Measurements from ENCODE around the gene THOP1.
"Not testable (repeated sequence)": the region's sequence is repeated elsewhere in the genome, so short reads cannot be mapped to it uniquely, and the experiment has no call there.

The THOP1 gene

DNA sequence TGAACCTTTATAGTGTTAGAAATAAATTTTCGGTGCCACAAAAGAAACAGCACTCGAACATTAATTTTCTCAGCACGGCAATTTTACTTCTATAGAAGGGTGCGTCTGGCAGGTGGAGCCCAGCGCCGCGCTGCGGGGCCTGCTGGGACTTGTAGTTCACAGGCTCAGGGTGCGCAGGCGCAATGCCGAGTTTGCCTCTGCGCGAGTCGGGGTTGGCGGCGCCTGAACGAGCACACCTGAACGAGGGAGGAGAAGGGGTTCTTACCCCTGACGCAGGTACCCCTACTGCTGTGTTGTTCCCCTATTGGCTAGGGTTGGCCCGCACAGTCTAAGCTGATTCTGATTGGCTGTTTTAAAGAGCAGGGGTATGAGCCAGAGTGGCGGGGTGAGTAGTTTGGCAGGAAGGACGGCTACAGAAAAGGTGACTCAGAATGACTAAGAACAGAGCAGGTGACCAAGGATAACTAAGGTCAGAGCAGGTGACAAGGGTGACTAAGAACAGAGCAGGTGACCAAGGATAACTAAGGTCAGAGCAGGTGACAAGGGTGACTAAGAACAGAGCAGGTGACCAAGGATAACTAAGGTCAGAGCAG is 32.0 kb downstream of the THOP1 start:
- not testable (repeated sequence) for FAIRE-seq

DNA sequence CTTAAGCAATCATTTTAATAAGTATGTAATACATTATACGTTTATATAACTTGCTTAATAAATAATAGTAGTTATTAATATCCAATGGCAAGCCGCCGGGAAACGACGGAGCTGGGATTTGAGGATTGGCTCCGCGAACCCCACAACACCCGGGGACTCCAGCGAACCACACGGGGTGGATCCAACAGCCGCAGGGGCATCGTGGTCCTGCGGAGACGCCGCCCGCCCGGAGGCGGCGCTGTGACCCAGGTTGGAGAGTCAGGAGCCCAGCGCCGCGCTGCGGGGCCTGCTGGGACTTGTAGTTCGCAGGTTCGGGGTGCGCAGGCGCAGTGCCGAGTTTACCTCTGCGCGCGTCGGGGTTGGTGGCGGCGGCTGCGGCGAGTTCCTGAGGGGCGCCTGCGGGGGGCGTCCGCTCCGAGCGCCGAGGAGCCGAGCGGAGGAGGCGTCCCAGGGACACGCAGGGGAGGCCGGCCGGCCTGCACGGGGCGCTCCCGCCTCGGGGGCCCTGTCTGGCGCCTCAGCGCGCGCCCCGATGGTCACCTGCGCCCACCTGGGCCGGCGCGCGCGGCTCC is 34.3 kb downstream of the THOP1 start, which contains the start of gene ZNF554:
ZNF554 (plus strand) TSS at position 329 of the 572 bp plus-strand sequence; CDS start at position 533, 204 bp downstream.
- no peak for FAIRE-seq

DNA sequence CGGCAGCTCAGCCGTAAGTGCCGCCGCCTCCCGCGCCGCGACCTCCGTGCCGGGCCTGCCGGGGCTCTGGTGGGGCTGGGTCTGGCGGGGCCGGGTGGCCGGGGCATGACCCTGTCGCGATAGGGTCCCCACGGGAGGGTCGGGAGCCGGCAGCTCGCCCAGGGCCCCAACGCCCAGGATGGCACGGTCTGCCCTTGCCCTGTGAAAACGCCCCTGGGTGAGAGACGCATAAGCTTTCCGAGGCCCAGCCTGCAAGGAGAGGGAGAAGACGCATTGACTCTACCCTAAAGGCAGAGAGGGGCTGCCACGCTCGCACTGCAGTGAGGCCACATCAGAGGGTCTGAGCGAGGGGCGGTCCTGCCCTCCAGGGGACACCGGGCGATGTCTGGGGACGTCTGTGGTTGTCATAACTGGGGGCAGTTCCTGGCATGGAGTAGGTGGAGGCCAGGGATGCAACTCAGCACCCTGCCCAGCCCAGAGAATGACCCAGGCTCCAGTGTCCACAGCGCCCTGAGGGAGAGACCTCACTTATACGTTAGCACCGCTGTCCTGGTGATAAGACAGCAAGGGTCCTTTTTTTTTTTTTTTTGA is 34.9 kb downstream of the THOP1 start:
- FAIRE-seq: no peak

DNA sequence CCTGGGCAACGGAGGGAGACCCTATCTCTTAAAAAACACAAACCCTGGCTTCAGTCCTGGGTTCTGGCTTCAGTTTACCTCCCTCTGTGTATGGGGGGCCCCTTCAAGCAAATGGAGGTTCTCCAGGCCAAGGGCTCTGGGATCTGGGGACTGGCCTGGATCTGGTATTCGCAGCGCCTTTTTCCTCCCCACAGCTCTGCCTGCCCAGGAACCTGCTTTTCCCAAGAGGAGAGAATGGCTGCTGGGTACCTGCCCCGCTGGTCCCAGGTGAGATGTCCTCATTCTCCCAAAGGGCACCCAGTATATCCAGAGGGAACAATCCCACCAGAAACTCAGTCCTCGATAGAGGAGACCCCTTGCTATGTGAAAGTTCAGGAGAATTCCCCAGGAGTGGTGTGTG is 37.5 kb downstream of the THOP1 start:
- FAIRE-seq: no peak

DNA sequence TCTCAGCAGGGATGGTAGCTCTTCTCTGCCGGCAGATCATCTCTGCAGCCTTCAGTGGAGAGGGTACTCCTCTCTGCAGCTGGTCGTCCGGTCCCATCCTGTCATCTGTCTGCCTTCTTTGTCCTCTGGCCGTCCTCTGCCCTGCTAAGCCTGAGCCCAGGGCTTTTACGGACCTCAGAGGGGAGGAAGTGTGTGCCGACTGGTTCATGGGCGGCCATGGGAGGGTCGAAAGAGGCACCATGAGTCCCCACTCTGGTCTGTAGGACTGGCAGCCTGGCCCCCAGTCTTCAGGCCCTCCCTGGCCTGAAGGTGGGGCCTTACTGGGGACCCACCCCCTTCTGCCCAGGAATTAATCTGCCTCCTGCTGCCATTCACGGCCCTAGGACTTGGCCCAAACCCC is 38.3 kb downstream of the THOP1 start:
- FAIRE-seq: no peak

DNA sequence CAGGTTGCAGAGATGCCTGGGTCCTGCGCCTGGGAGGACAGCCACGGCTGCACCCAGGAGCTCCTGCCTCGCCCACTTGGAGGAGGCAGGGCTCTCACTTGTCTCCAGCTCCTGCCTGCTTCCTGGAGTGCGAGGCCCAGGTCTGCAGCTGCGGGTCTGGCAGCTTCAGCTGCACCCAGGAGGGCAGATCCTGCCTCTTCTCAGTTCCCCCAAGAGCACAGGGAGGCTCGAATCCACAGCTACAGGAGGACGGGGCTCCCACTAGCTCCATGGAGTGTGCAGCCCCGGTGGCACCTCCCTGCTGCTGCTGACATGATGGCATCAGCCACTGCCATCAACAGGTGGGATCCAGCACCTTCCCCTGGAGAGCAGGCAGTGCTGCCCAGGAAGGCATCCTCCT is 38.8 kb downstream of the THOP1 start:
- FAIRE-seq: no peak

DNA sequence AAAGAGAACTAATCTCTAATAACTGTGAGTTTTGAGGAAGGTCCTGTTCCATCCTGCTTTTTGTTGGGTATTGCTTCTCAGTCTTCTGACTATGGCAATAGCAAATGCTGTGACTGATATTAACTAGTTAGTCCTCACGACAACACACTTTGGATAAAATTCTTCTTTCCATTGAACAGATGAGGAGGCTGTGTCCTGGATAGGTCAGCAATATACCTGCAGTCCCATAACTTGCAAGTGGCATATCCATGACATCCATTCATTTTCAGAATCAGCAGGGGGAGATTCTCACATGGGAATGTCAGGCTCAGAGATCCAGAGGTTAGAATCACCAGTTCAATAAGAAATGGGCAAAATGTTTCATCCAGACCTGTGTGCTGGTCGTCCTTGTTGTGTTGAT is 41.7 kb downstream of the THOP1 start:
- FAIRE-seq: no peak

DNA sequence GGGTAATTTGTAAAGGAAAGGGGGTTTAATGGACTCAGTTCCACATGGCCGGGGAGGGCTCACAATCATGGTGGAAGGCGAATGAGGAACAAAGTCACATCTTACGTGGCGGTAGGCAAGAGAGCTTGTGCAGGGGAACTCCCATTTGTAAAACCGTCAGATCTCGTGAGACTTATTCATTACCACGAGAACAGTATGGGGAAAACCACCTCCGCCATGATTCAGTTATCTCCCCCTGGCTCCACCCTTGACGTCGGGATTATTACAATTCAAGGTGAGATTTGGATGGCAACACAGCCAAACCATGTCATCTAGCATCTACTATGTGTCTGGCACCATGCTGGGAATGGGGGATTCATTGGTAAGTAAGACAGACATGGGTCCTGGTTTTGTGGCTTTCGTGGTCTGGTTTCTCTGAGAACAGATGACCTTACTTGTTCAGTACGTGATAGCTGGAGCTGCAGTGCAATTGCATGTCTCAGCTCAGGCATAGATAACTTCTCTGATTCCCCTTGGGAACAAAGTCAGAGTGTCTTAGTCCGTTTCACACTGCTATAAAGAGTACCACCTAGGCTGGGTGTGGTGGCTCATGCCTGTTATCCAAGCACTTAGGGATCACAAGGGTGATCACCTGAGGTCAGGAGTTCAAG is 42.7 kb downstream of the THOP1 start:
- no peak for FAIRE-seq

DNA sequence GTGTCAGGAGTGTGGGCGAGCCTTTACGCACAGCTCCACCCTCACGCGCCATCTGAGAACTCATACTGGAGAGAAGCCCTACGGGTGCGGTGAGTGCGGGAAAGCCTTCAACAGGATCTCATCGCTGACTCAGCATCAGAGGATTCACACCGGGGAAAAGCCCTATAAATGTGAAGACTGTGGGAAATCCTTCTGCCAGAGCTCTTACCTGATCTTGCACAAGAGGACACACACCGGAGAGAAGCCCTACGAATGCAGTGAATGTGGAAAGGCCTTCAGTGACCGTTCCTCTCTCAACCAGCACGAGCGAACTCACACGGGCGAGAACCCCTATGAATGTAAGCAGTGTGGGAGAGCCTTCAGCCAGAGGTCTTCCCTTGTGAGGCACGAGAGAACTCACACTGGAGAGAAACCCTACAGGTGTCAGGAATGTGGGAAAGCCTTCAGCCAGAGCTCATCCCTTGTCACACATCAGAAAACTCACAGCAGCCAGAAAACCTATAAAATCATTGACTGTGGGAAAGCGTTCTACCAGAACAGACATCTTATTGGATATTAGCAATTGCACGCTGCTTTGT is 49.1 kb downstream of the THOP1 start:
- FAIRE-seq: no peak

DNA sequence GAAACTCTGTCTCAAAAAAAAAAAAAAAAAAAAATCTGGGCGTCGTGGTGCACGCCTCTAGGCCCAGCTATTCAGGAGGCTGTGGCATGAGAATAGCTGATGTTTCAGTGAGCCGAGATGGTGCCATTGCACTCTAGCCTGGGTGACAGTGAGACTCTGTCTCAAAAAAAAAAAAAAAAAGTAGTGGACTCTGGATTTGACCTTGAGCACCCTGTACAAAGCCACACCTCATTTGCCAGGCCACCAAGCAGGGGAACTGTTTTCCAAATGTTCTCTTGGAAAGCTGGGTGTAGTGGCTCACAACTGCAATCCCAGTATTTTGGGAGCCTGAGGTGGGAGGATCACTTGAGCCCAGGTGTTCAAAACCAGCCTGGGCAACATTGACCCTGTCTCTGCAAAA is 52.1 kb downstream of the THOP1 start:
- FAIRE-seq: no peak

DNA sequence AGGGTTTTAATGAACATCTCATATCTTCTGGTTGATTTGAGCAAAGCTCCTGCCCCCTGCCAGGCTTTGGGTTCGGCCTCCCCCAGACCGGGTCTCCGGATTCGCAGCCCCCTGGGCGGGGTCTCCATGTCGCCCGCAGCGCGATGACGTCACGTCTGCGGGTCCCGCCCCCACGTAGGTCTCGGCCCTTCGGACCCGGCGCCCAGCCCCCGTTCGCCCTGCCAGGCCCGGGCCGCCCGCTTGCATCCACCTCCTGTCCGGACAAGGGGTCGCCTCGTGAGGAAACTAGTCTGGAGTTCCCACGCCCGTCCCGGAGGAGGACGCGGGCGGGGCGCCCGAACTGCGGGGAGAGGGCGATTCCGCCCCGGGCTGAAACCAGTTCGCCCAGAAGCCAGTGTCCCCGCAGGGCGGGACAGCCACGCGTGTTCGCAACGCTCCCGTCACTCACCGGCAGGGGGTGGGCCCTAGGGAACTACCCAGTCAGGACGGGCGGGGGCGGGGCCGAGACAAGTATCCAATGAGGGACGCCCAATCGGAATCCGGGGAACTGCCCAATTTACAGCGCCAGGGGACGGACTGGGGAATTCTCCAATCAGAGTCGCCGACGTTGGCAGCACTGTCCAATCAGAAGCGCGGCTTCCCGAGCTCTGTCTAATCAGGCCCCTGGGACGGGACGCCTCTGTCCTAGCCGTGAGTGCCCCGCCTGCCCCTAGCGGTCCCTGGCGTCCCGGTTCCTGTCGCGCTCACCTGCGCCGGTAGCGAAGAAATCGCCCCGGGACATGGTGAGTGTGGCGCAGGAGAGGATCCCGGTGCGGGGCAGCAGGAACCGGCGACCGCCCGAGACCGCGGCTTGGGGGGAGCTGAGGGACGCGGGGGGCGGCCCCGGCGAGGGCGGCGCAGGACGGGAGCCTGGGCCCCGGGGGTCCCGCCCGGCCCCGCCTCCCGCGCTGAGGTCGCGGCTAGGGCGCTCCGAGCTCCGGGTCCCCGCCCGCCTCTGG is 55.8 kb downstream of the THOP1 start, which contains the start of gene ZNF555:
ZNF555 (plus strand) TSS at position 682 of the 998 bp plus-strand sequence; CDS start at position 780, 98 bp downstream.
- FAIRE-seq: peak; percentile 89

DNA sequence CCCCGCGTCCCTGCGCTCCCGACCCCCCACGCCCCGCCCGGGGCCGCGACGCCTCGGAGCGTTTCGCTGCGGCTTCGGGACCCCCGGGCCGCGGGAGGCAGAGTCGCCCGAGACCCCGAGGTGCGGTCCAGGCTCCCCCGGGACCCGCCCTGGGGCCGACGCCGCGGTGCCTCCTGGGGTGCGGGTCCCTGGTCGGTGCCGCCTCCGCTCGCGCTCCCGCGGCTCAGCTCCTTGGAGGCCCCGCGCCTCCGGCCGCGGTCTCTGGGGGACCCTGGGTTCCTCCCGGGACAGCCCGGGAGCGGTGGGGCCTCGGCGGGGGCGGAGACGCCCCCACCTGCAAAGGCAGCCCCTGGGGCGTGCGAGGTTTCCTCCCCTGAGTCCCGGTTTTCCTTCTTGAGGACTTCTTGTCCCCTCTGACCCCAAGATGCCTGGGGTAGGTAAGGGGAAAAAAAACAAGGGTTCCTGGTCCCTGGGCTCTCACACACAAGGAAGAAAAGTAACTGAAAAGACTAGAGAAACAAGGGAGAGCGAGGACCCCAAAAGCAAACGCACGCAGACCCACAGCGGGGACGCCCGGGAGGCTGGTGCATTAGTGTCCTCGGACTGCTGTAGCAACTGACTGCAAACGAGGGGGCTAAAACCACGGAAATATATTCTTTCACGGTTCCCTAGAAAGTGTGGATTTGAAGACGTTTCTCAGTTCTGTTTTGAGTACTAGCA is 56.7 kb downstream of the THOP1 start:
- no peak for FAIRE-seq

DNA sequence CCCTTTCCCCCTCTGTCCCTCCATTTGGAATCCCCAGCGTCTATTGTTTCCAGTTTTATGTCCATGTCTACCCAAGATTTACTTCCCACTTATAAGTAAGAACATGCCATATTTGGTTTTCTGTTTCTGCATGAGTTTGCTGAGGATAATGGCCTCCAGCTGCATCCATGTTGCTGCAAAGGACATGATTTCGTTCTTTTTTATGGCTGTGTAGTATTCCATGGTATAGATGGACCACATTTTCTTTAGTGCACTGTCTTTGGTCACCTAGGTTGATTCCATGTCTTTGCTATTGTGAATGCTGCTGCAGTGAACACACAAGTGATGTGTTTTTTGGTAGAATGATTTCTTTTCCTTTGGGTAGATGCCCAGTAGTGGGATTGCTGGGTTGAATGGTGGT is 59.8 kb downstream of the THOP1 start:
- FAIRE-seq: no peak

DNA sequence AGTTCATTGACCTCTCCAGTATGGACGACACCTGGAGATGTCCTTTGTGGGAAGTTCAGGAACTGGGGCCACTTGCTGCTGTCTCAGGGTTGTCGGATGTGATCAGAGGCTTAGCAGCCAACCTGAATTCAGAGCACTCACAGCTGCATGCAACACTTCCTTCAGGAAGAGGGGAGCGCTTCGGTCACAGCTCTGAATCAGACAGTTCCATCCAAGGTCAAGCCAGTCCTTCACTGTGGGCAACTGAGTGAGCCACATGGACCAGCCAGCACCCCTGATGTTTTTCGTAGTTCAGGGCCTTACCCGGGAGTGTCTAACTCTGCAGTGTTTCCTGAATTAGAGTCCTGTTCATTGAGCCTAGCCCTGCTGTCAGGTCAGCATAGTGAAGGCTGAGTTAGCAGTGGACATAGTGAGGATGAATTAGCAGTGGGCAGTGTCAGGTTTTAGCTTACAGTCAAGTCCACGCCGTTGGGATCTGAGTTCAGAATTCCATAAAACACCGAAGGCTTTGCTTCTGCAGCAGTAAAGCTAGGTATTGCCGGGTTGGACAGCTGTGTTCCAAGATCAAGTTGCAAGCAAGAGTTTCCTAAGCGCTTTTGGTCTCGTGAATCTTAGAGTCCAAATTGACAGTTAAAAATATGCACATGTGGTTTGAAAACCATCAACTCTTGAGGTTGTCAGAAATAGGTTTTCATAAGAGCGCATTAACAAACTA is 61.0 kb downstream of the THOP1 start:
- FAIRE-seq: no peak

DNA sequence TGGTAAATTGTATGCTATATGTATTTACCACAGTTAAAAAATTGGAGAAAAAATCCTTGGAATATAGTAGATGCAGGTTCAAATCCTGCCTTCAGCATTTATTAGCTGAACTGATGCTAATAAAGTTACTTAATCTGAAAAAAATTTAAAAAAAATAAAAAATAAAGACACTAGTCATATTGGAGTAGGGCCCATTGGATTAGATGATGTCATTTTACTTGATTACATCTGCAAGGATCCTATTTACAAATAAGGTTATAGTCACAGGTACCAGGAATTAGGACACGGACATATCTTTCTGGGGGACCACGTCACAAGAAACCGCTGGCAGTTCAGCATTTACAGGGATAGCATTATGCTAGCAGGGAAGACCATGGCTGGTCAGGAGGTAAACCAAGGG is 62.2 kb downstream of the THOP1 start:
- no peak for FAIRE-seq

DNA sequence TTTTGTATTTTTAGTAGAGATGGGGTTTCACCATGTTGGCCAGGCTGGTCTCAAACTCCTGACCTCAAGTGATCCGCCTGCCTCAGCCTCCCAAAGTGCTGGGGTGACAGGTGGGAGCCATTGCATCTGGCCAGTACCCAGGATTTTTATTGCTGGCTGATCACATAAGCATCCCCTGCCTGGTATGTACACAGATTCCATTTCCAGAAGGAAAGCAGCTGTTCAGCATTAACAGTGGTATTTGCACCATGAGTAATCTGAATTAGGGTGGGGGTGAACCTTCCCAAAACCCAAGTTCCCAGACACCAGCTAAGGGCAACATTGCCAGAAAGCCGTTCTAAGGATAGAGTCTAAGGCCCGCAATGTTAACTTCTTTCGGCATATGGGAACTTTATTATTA is 63.3 kb downstream of the THOP1 start:
- no peak for FAIRE-seq

DNA sequence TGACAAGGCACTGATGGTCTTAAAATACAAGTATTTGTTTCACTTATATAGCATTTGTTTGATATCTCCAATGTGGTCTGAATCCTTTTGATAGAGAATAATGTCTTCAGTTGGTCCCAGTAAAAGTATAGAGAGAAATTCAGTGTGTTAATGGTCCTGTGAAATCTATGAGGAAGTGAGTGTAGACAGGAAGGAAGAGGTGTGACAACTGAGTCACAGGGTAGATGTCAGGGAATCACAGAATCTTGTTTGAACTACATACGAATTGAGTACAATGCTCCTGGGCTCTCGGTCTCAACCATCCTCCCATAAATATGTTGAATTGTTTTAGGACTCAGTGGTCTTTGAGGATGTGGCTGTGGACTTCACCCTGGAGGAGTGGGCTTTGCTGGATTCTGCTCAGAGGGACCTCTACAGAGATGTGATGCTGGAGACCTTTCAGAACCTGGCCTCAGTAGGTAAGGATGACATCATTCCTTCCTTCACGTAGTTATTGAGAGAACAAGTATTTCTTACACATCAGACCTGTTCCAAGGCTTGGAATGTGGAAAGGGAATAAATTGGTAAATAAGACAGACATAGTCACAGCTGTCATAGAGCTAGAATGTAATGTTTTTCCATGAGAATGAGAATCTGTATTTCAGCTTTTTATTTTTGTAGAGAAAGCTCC is 65.1 kb downstream of the THOP1 start:
- no peak for FAIRE-seq

DNA sequence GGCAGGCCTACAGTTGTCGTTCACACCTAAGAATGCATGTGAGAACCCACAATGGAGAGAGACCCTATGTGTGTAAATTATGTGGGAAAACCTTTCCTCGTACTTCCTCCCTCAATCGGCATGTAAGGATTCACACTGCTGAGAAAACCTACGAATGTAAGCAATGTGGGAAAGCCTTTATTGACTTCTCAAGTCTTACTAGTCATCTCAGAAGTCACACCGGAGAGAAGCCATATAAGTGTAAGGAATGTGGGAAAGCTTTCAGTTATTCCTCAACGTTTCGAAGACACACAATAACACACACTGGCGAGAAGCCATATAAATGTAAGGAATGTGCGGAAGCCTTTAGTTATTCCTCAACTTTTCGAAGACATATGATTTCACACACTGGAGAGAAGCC is 67.3 kb downstream of the THOP1 start:
- FAIRE-seq: no peak

DNA sequence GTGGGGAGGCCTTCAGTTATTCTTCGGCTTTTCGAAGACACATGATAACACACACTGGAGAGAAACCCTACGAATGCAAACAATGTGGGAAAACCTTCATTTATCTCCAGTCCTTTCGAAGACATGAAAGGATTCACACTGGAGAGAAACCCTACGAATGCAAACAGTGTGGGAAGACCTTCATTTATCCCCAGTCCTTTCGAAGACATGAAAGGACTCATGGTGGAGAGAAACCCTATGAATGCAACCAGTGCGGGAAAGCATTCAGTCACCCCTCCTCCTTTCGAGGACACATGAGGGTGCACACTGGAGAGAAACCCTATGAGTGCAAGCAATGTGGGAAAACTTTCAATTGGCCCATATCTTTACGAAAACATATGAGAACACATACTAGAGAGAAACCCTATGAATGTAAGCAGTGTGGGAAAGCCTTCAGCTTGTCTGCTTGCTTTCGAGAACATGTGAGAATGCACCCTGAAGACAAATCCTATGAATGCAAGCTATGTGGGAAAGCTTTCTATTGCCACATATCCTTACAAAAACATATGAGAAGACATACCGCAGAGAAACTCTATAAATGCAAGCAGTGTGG is 67.8 kb downstream of the THOP1 start:
- FAIRE-seq: no peak

DNA sequence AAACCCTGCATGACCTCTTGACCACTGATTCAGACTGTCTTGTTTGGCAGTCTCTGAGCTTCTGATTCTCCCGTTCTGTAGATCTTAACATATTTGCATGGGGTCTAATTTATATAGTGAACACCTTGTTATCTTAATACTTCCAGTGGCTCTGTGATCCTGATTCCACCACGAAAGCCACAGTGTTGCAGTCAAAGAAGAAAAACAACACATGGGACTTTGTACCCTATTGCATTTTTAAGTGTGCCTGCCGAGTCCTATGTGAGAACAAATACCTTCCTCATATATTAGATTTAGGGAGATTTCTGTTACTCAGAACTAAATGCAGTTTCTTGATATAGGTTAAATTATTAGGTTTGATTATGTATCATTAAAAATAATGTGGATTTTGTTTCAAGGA is 69.5 kb downstream of the THOP1 start:
- no peak for FAIRE-seq

Measured in endometrium (tissue), 2 donors.